ENCODE measurements around the gene ERC2. TPM values are rescaled to one million over a fixed set of nuclear protein-coding genes. Genes with fewer than 3 reads are reported as not detected.

Gene ERC2
- total and polyA plus RNA-seq, 12 donors = 0.22 to 4.2 (median 1.7) TPM

DNA sequence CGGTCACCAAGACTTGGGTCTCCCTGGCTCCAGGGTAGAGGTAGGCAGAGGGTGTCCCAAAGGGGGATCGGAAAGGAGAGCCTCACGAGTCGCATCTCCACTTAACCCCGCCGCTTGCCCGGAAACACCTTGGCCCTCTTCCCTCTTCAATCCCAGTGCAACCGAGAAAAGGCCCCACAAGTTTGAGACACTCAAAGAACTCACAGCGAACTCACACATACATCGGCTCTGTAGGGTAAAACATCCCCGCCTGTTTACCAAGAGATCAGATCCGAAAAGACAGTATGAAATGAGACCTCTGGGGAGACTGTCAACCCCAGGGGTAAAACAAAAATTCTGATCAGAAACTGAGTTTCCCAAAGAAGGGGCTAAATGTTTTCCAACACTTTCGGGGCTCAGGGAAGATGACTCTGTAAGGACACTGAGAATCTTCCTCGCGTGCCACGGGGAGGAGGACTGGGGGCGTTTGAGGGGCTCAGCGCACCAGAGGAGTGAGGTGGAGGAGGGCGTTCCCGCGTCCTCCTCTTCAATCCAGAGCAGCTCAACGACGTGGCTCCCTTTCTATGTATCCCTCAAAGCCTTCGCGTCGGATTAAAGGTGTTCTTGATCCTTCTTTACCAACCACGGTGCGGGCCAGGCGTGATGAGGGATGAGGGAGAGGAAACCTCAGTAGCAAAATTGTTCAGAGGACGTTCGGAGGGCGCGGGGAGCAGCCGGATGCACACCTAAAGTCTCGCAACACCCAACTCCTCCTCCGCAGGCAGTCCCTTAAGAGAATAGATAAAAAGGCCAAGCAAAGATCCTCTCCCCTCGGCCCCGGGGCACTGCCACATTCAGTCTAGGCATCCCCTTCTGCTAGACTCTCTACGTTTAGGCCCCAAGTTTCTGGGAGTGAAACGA is 984.8 kb downstream of the ERC2 start:
- no peak for DNase-seq

DNA sequence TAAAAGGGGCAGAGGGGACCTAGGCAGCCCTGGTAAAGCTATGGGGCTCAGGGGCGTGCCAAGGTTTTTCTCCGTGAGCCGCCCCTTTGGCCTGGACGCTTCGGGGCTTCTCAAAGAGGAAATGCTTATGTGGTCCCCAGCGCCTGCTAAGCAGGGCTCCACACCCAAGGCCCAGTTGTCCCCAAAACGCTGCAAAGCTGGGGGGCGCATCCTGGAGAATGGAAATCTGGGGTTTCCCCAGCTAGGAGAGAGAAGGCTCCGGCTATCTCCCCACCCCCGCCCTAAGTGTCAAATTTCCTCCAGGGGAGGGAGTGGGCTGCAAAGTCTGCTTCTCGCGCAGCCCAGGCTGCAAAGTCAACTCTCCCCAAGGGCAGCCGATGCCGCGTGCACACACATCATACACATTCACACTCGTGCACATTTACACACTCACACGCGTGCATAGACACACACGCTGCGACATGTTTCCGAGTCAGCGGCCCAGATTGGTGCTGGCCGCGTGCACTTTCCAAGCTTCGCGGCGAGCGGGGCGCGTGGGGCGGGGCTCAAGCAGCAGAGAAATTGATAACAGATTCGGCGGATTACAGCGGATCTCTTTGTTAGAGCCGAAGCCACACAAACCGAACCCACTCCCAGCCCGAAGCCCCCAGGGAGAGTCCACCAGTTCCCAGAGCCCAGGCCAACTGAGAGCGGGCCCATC is 985.6 kb downstream of the ERC2 start:
- WGBS, 2 donors = 28 to 36% methylated on average over 38 of the region's 38 CpGs
- Histone ChIP-seq H3K27ac (no peak overlapping the region), H3K36me3 (no peaks in the 10 kb centered on the region), H3K4me3 (peak overlapping the region in 7 of 10 donors; percentile 40 to 51 (median 48)), H3K4me1 (peaks cover 0 to 41% (median 22%) of the 10 kb centered on the region in 9 donors), H3K9me3 (no peaks in the 10 kb centered on the region), H3K27me3 (peaks cover 0 to 97% (median 54%) of the 10 kb centered on the region in 7 donors)
- TF ChIP-seq, protein P1, sequence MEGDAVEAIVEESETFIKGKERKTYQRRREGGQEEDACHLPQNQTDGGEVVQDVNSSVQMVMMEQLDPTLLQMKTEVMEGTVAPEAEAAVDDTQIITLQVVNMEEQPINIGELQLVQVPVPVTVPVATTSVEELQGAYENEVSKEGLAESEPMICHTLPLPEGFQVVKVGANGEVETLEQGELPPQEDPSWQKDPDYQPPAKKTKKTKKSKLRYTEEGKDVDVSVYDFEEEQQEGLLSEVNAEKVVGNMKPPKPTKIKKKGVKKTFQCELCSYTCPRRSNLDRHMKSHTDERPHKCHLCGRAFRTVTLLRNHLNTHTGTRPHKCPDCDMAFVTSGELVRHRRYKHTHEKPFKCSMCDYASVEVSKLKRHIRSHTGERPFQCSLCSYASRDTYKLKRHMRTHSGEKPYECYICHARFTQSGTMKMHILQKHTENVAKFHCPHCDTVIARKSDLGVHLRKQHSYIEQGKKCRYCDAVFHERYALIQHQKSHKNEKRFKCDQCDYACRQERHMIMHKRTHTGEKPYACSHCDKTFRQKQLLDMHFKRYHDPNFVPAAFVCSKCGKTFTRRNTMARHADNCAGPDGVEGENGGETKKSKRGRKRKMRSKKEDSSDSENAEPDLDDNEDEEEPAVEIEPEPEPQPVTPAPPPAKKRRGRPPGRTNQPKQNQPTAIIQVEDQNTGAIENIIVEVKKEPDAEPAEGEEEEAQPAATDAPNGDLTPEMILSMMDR (IDR thresholded peaks at IDR 0.05) = no peak
- no peak for DNase-seq
- no peak for ATAC-seq
- intact Hi-C loops (cut with DNase I) = loop anchor here in 6 of 10 donors (5.0 to 10.0 kb wide), 6 partner anchors 242 to 770 kb away; no protein-coding TSS in a partner anchor

More for the DNA sequence above, 984.8 kb downstream of the ERC2 start:
- Histone ChIP-seq H3K27ac (no peak overlapping the region), H3K4me3 (peak overlapping the region in 1 of 10 donors; percentile 43), H3K27me3 (peaks cover 0 to 98% (median 58%) of the 10 kb centered on the region in 7 donors), H3K36me3 (no peaks in the 10 kb centered on the region), H3K9me3 (no peaks in the 10 kb centered on the region), H3K4me1 (peaks cover 0 to 41% (median 24%) of the 10 kb centered on the region in 9 donors)
- ATAC-seq = no peak
- intact Hi-C loops (cut with DNase I) = loop anchor here in 6 of 10 donors (5.0 to 10.0 kb wide), 6 partner anchors 241 to 769 kb away; no protein-coding TSS in a partner anchor
- TF ChIP-seq, protein P1 (IDR thresholded peaks at IDR 0.05) = no peak
- 60 to 68% methylated on average over 40 of the region's 40 CpGs for WGBS, 2 donors

DNA sequence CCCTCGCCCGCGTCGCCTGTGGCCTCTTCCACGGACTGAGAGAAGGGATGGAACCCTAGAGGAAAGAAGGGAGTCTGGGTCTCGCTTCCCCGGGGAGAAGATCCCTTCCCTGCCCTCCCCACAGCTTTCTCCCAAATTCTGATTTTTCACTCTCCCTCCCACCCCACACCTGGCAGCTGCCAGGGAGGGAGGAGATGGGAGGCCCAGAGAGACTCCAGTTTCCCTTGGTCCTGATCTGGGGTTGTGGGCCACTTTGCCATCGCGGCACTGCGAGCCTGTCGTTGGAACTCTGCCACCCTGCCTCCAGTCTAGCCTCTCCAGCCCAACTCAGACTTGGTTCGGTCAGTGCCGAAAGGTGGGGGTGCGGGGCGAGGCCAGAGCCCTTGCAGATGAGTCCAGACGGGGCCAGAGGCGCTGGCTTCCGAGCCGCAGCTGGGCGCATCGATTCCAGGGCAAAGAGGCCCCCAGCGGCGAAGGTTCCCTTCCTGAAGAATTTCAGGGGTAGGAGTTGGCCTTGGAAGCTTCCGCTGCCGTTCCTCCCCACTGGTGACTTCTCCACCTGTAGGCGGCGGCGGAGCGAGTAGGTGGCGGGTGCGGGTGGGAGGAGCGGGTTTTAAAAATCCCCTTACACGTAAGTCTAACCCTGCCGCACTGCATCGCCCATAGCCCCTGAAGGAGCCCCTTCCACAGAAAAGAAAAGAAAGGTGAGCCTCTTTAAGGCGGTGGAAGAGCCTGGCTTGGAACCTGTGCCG is 986.3 kb downstream of the ERC2 start:
- Histone ChIP-seq H3K9me3 (no peaks in the 10 kb centered on the region), H3K36me3 (no peaks in the 10 kb centered on the region), H3K27ac (no peak overlapping the region), H3K4me3 (peak overlapping the region in 9 of 10 donors; percentile 21 to 51 (median 44)), H3K4me1 (peaks cover 0 to 37% (median 16%) of the 10 kb centered on the region in 9 donors), H3K27me3 (peaks cover 0 to 90% (median 49%) of the 10 kb centered on the region in 7 donors)
- intact Hi-C loops (cut with DNase I) = loop anchor here in 6 of 10 donors (5.0 to 10.0 kb wide), 6 partner anchors 243 to 770 kb away; no protein-coding TSS in a partner anchor
- ATAC-seq (no peak), DNase-seq (no peak)
- TF ChIP-seq, protein P1 (IDR thresholded peaks at IDR 0.05) = no peak
- 17 to 19% methylated on average over 37 of the region's 37 CpGs for WGBS, 2 donors

All from heart right ventricle (tissue), 16 donors.